IMR-90 (cell line): ENCODE measurements around the gene NCR1. TPM values are rescaled to one million over a fixed set of nuclear protein-coding genes. Genes with fewer than 3 reads are reported as not detected.
"Not testable (repeated sequence)": the region's sequence is repeated elsewhere in the genome, so short reads cannot be mapped to it uniquely, and the experiment has no call there.

Source experiments
- ATAC-seq: fragments of 200-7000 bp; cut with Tn5 transposase; 2 replicates; pipeline ENCODE4 v1.9.1; 2020; ENCODE audit warnings: low read depth, mild to moderate bottlenecking, moderate library complexity
- BruUV-seq: library from RNA; stranded (reverse); fragments of 400-500 nt; replicated peaks from 2 replicates; lab custom pipeline; 2021; lab: Mats Ljungman, UMichigan
- CTCF ChIA-PET: fragments of 300-600 bp; formaldehyde crosslinking; extraction: SDS; loops from one replicate; lab custom pipeline; 2021; ENCODE audit warnings: antibody characterized with exemption; lab: Yijun Ruan, JAX
- POLR2A ChIA-PET: fragments of 300-600 bp; sonication (Branson Sonifier 250); formaldehyde crosslinking; loops from one replicate; lab custom pipeline; 2022; ENCODE audit warnings: antibody characterized with exemption; ENCODE audit not compliant: unreplicated experiment; lab: Charles Lee
- DNase-seq: peaks from one replicate; pipeline ENCODE4 v3.0.0; 2013
- H2AFZ ChIP-seq: replicated peaks from 2 replicates; pipeline ENCODE3; 2013; ENCODE audit warnings: low read length, mild to moderate bottlenecking; ENCODE audit not compliant: poor library complexity
- H2AK5ac ChIP-seq: 2 replicates; pipeline ENCODE4 v1.6.1; 2013; ENCODE audit warnings: low read depth, low read length, inconsistent platforms
- H2AK9ac ChIP-seq: replicated peaks from 2 replicates; pipeline ENCODE3; 2013; ENCODE audit warnings: mild to moderate bottlenecking, low read depth, low read length, moderate library complexity; ENCODE audit not compliant: poor library complexity
- H2BK120ac ChIP-seq: 2 replicates; pipeline ENCODE4 v1.6.1; 2013; ENCODE audit warnings: low read depth, low read length, inconsistent platforms
- H2BK15ac ChIP-seq: 3 replicates; pipeline ENCODE4 v1.6.1; 2013; ENCODE audit warnings: low read depth, low read length, inconsistent platforms
- H2BK20ac ChIP-seq: 2 replicates; pipeline ENCODE4 v1.6.1; 2013; ENCODE audit warnings: low read depth, mild to moderate bottlenecking, inconsistent platforms, low read length, moderate library complexity
- H2BK5ac ChIP-seq: 2 replicates; pipeline ENCODE4 v1.6.1; 2013; ENCODE audit warnings: mild to moderate bottlenecking, low read depth, low read length, inconsistent platforms; ENCODE audit not compliant: poor library complexity, severe bottlenecking
- H3K14ac ChIP-seq: replicated peaks from 2 replicates; pipeline ENCODE4 v1.6.1; 2013; ENCODE audit warnings: low read depth, low read length, inconsistent platforms
- H3K18ac ChIP-seq: 2 replicates; pipeline ENCODE4 v1.6.1; 2013; ENCODE audit warnings: low read depth, low read length, control low read depth
- H3K23ac ChIP-seq: 2 replicates; pipeline ENCODE4 v1.6.1; 2013; ENCODE audit warnings: low read depth, low read length, inconsistent platforms
- H3K27ac ChIP-seq: 2 replicates; pipeline ENCODE4 v1.5.1; 2013; ENCODE audit warnings: mild to moderate bottlenecking, control low read depth, low read length; ENCODE audit not compliant: insufficient read depth
- H3K27me3 ChIP-seq: 2 replicates; pipeline ENCODE4 v1.6.1; 2013; ENCODE audit warnings: low read length; ENCODE audit not compliant: control insufficient read depth, insufficient read depth
- H3K36me3 ChIP-seq: 2 replicates; pipeline ENCODE4 v1.6.1; 2013; ENCODE audit warnings: low read length, mixed read lengths; ENCODE audit not compliant: control insufficient read depth, insufficient read depth
- H3K4ac ChIP-seq: 2 replicates; pipeline ENCODE4 v1.6.1; 2013; ENCODE audit warnings: low read depth, low read length, inconsistent platforms
- H3K4me1 ChIP-seq: 2 replicates; pipeline ENCODE4 v1.6.1; 2013; ENCODE audit warnings: low read length, mixed read lengths; ENCODE audit not compliant: control insufficient read depth, insufficient read depth
- H3K4me2 ChIP-seq: 2 replicates; pipeline ENCODE4 v1.6.1; 2013; ENCODE audit warnings: low read depth, mild to moderate bottlenecking, control low read depth, low read length, moderate library complexity
- H3K4me3 ChIP-seq: 2 replicates; pipeline ENCODE4 v1.5.1; 2013; ENCODE audit warnings: low read depth, mild to moderate bottlenecking, control low read depth, low read length, moderate library complexity; ENCODE audit not compliant: insufficient read depth
- H3K56ac ChIP-seq: 2 replicates; pipeline ENCODE4 v1.6.1; 2013; ENCODE audit warnings: low read length, inconsistent platforms; ENCODE audit not compliant: insufficient read depth; ENCODE audit errors: extremely low read depth
- H3K79me1 ChIP-seq, 2 experiments: 2 replicates each; pipeline ENCODE4 v1.6.1; 2013; ENCODE audit warnings: low read length in 2 of 2, inconsistent platforms in 1 of 2, low read depth in 1 of 2
- H3K9ac ChIP-seq: 2 replicates; pipeline ENCODE4 v1.6.1; 2013; ENCODE audit warnings: low read depth, low read length, control low read depth
- H3K9me1 ChIP-seq: 2 replicates; pipeline ENCODE4 v1.6.1; 2013; ENCODE audit warnings: low read length, inconsistent platforms; ENCODE audit not compliant: insufficient read depth
- H3K9me3 ChIP-seq: 2 replicates; pipeline ENCODE4 v1.6.1; 2013; ENCODE audit warnings: low read length; ENCODE audit not compliant: control insufficient read depth, insufficient read depth
- H4K20me1 ChIP-seq: 2 replicates; pipeline ENCODE4 v1.6.1; 2013; ENCODE audit warnings: low read length, inconsistent platforms; ENCODE audit not compliant: insufficient read depth
- H4K5ac ChIP-seq: 2 replicates; pipeline ENCODE4 v1.6.1; 2013; ENCODE audit warnings: mild to moderate bottlenecking, low read depth, low read length, control low read depth
- H4K8ac ChIP-seq, 2 experiments: 2 replicates each; pipeline ENCODE4 v1.6.1; 2013; ENCODE audit warnings: low read depth in 2 of 2, low read length in 2 of 2, control low read depth in 1 of 2, inconsistent platforms in 1 of 2
- H4K91ac ChIP-seq: 2 replicates; pipeline ENCODE4 v1.6.1; 2013; ENCODE audit warnings: low read depth, low read length, inconsistent platforms; ENCODE audit not compliant: insufficient read depth
- WGBS, 2 experiments: methylation state at CpG; one replicate each; pipeline versions ENCODE4 v1.1.5 to v1.1.7; 2013; ENCODE audit warnings: missing lambda C conversion rate in 2 of 2; ENCODE audit not compliant: insufficient read length in 1 of 2; ENCODE audit errors: extremely low coverage in 2 of 2; 5-methylcytosine and 5-hydroxymethylcytosine counted together
- dilution Hi-C: fragments of 300-500 bp; cut with HindIII; formaldehyde crosslinking; loops from one replicate; pipeline ENCODE4 v1.14.3; 2018; ENCODE audit warnings: low sequenced_read_pairs; ENCODE audit not compliant: unreplicated experiment
- in situ Hi-C: fragments of 300-500 bp; cut with MboI; formaldehyde crosslinking; loops from 3 replicates; pipeline ENCODE4 v1.14.3; 2019; ENCODE audit warnings: low sequenced_read_pairs, inconsistent platforms, mixed read lengths
- intact Hi-C: fragments of 100-400 bp; cut with micrococcal nuclease; formaldehyde crosslinking; loops from 2 replicates; pipeline ENCODE4 v1.10.0; 2022
- polyA plus RNA-seq, 3 experiments: library from polyadenylated mRNA; depleted of rRNA; stranded (reverse); fragments of >200 nt; gene quantifications; 2 replicates each; pipeline ENCODE4 v1.2.3, GENCODE V29; 2012; ENCODE audit warnings: low replicate concordance in 1 of 3
- total RNA-seq: library from RNA; depleted of rRNA; stranded (reverse); fragments of >200 nt; gene quantifications from 2 replicates; pipeline ENCODE4 v1.2.3, GENCODE V29; 2012

The NCR1 gene
- total and polyA plus RNA-seq, 2 of the 4 experiments (the other 2 are of a cell fraction), result not detected

GRCh38 chr19:54950580-54950979, 44.6 kb downstream of the NCR1 start:
- H3K23ac ChIP-seq, dilution Hi-C loops, H3K36me3 ChIP-seq, ATAC-seq, H3K4me3 ChIP-seq, H3K56ac ChIP-seq, CTCF ChIA-PET, H4K5ac ChIP-seq, H3K79me1 ChIP-seq, H3K4me1 ChIP-seq, POLR2A ChIA-PET, H2BK20ac ChIP-seq, H3K27ac ChIP-seq, H4K8ac ChIP-seq, H3K4ac ChIP-seq, H3K18ac ChIP-seq, DNase-seq, H4K20me1 ChIP-seq, H2BK15ac ChIP-seq, H2AFZ ChIP-seq, H2BK5ac ChIP-seq, H2AK5ac ChIP-seq, H2AK9ac ChIP-seq, BruUV-seq, H3K9ac ChIP-seq, H3K14ac ChIP-seq, H3K9me1 ChIP-seq, in situ Hi-C loops, H3K27me3 ChIP-seq, intact Hi-C loops, H2BK120ac ChIP-seq, H3K4me2 ChIP-seq, H4K91ac ChIP-seq: not testable (repeated sequence)
- peaks cover 16% of the 10 kb centered on the region for H3K9me3 ChIP-seq
- WGBS, 2 experiments, result no CpG with 5 or more reads among the region's 10 CpGs
